ENCODE results near the gene BLCAP. TPM values are rescaled to one million over a fixed set of nuclear protein-coding genes. Genes with fewer than 3 reads are reported as not detected.

The BLCAP gene
- total RNA-seq, 1 experiment from 2014 or later: 54.3 TPM

DNA sequence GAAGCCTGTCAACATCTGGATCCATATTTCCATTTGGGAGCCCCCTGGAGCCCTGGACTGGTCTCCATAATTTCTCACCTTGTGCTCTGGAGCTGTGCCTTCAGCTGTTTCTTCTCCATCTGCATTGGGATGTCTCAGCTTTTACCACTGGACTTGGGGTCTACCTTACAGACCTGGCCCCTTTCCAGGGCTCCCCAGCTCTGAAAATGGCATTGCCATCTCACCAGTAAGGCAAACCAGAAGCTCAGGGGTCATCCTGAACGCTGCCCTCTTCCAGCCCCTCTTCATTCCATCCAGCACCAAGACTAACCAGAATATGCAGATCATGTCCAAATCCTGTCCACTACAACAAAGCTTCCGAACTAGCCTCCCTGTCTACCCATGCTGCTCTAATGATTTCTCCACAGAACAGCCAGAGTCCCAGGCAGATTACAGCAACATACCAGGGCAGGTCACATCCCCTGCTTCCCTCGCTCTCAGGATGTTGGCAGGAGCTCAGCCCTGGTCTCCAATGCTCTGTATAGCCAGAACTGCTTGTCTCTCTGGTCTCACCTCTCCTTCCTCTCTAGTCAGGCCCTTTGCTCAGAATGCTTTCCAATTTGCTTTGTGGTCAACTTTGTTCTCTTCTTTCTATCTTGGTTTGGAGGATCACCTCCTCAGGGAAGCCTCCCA is 24.3 kb downstream of the BLCAP start:
- Histone ChIP-seq H2AK5ac (ENCODE audit: insufficient read length, low read length) (no peak overlapping the region), H3K79me2 (ENCODE audit: insufficient read depth, low read length) (no peaks in the 10 kb centered on the region), H3K4me1 (ENCODE audit: insufficient read depth, low read length) (peaks cover 10% of the 10 kb centered on the region; the same call in 1 of the 2 replicates), H2BK12ac (ENCODE audit: insufficient read length, low read depth, low read length) (no peak overlapping the region), H3K23me2 (ENCODE audit: insufficient read length, low read depth, low read length, poor library complexity, severe bottlenecking) (no peaks in the 10 kb centered on the region), H3K14ac (ENCODE audit: insufficient read depth, low read length) (no peak overlapping the region), H4K91ac (ENCODE audit: insufficient read length, low read depth, low read length) (no peak overlapping the region), H3K18ac (ENCODE audit: insufficient read length, low read depth, low read length) (no peak overlapping the region), H2BK120ac (ENCODE audit: low read depth, low read length, poor library complexity, severe bottlenecking) (no peak overlapping the region), H3K9me3 (ENCODE audit: control insufficient read depth, low read depth, low read length) (no peaks in the 10 kb centered on the region), H3K4ac (ENCODE audit: low read depth, low read length) (no peak overlapping the region), H2AFZ (ENCODE audit: low read length) (no peak overlapping the region), H4K5ac (ENCODE audit: insufficient read length, low read depth, low read length) (no peak overlapping the region), H3K9ac (ENCODE audit: extremely low read depth, insufficient read length, low read length) (no peak overlapping the region), H2BK15ac (ENCODE audit: low read depth, low read length) (no peak overlapping the region), H4K20me1 (ENCODE audit: control insufficient read depth, insufficient read depth, insufficient read length) (no peaks in the 10 kb centered on the region), H2BK20ac (ENCODE audit: low read depth, low read length, poor library complexity, severe bottlenecking) (no peak overlapping the region), H3T11ph (ENCODE audit: low read length) (no peak overlapping the region), H3K79me1 (ENCODE audit: insufficient read depth, low read depth, low read length, poor library complexity, severe bottlenecking) (no peaks in the 10 kb centered on the region), H3K27ac (ENCODE audit: insufficient read length, low read depth, low read length) (no peak overlapping the region), H3K27me3 (ENCODE audit: insufficient read depth, low read length) (0 out of 2 replicates have a peak, but pooled peaks cover 2% of the 10 kb centered on the region), H2BK5ac (ENCODE audit: insufficient read length, low read length) (no peak overlapping the region), H3K4me2 (ENCODE audit: insufficient read depth, insufficient read length, low read length) (no peak overlapping the region), H3K23ac (ENCODE audit: insufficient read length, low read depth, low read length) (no peak overlapping the region), H4K8ac (replicated peaks; ENCODE audit: insufficient read length, low read depth, low read length) (no peak overlapping the region), H3K56ac (ENCODE audit: insufficient read length, low read depth, low read length) (no peak overlapping the region)
- Mint-ChIP-seq H3K27ac (no peak overlapping the region), H3K4me1 (peaks cover 0 to 2% of the 10 kb centered on the region in 2 experiments; a peak in 1 of 4 replicates), H3K4me3 (no peak overlapping the region), H3K9me3 (no peaks in the 10 kb centered on the region), H3K27me3 (ENCODE audit: low read depth) (no peaks in the 10 kb centered on the region), H3K36me3 (ENCODE audit: insufficient read depth in 1 of 3, low read depth in 3 of 3) (no peaks in the 10 kb centered on the region)
- TF ChIP-seq, protein P1, sequence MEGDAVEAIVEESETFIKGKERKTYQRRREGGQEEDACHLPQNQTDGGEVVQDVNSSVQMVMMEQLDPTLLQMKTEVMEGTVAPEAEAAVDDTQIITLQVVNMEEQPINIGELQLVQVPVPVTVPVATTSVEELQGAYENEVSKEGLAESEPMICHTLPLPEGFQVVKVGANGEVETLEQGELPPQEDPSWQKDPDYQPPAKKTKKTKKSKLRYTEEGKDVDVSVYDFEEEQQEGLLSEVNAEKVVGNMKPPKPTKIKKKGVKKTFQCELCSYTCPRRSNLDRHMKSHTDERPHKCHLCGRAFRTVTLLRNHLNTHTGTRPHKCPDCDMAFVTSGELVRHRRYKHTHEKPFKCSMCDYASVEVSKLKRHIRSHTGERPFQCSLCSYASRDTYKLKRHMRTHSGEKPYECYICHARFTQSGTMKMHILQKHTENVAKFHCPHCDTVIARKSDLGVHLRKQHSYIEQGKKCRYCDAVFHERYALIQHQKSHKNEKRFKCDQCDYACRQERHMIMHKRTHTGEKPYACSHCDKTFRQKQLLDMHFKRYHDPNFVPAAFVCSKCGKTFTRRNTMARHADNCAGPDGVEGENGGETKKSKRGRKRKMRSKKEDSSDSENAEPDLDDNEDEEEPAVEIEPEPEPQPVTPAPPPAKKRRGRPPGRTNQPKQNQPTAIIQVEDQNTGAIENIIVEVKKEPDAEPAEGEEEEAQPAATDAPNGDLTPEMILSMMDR (conservative IDR thresholded peaks at IDR 0.05): no peak
- no CpG with 5 or more reads among the region's 3 CpGs for WGBS (ENCODE audit: extremely low coverage, insufficient read length, low lambda C conversion rate)
- no peak for DNase-seq
